ENCODE data around the gene TMEM121. TPM values are rescaled to one million over a fixed set of nuclear protein-coding genes. Genes with fewer than 3 reads are reported as not detected.

Gene TMEM121
- total RNA-seq, 2 donors from 2014 or later, result 0.82 TPM

- Histone ChIP-seq H3K27ac (no peak overlapping the region), H3K27me3 (no peaks in the 10 kb centered on the region), H3K9me3 (no peaks in the 10 kb centered on the region), H3K4me3 (no peak overlapping the region), H3K9ac (ENCODE audit: low read depth in 2 of 2, low read length in 2 of 2) (no peak overlapping the region), H3K36me3 (no peaks in the 10 kb centered on the region), H3K4me1 (no peaks in the 10 kb centered on the region)
- intact Hi-C loops (cut with DNase I), result no loop called here
- no peak for TF ChIP-seq CTCF (IDR thresholded peaks at IDR 0.05)
- DNase-seq, result no peak
Observed at GRCh38 chr14:105505101-105505500, 21.3 kb upstream of the TMEM121 start.

GRCh38 chr14:105507247-105507646, 19.1 kb upstream of the TMEM121 start:
- no peaks in the 10 kb centered on the region for H3K27me3 ChIP-seq
- DNase-seq, result no peak
- H3K9me3 ChIP-seq, result no peaks in the 10 kb centered on the region
- H3K27ac ChIP-seq, result no peak overlapping the region
- no peak overlapping the region for H3K9ac ChIP-seq (ENCODE audit: low read depth in 2 of 2, low read length in 2 of 2)
- intact Hi-C loops (cut with DNase I), result no loop called here
- H3K4me1 ChIP-seq, result no peaks in the 10 kb centered on the region
- no peak for TF ChIP-seq CTCF (IDR thresholded peaks at IDR 0.05)
- no peaks in the 10 kb centered on the region for H3K36me3 ChIP-seq
- H3K4me3 ChIP-seq, result no peak overlapping the region

GRCh38 chr14:105508069-105508468, 18.3 kb upstream of the TMEM121 start:
- intact Hi-C loops (cut with DNase I), result no loop called here
- H3K4me3 ChIP-seq, result no peak overlapping the region
- H3K9ac ChIP-seq (ENCODE audit: low read depth in 2 of 2, low read length in 2 of 2), result no peak overlapping the region
- DNase-seq, result no peak
- no peaks in the 10 kb centered on the region for H3K9me3 ChIP-seq
- no peaks in the 10 kb centered on the region for H3K4me1 ChIP-seq
- no peak for TF ChIP-seq CTCF (IDR thresholded peaks at IDR 0.05)
- no peak overlapping the region for H3K27ac ChIP-seq
- no peaks in the 10 kb centered on the region for H3K27me3 ChIP-seq
- no peaks in the 10 kb centered on the region for H3K36me3 ChIP-seq

GRCh38 chr14:105508601-105509000, 17.8 kb upstream of the TMEM121 start:
- no peak for DNase-seq
- Histone ChIP-seq H3K27me3 (no peaks in the 10 kb centered on the region), H3K4me1 (no peaks in the 10 kb centered on the region), H3K27ac (no peak overlapping the region), H3K36me3 (no peaks in the 10 kb centered on the region), H3K9ac (ENCODE audit: low read depth in 2 of 2, low read length in 2 of 2) (no peak overlapping the region), H3K4me3 (no peak overlapping the region), H3K9me3 (no peaks in the 10 kb centered on the region)
- intact Hi-C loops (cut with DNase I), result no loop called here
- no peak for TF ChIP-seq CTCF (IDR thresholded peaks at IDR 0.05)

- no peak for TF ChIP-seq CTCF (IDR thresholded peaks at IDR 0.05)
- no peak for DNase-seq
- no peak overlapping the region for H3K27ac ChIP-seq
- no peak overlapping the region for H3K9ac ChIP-seq (ENCODE audit: low read depth in 2 of 2, low read length in 2 of 2)
- intact Hi-C loops (cut with DNase I), result no loop called here
- no peaks in the 10 kb centered on the region for H3K27me3 ChIP-seq
- H3K36me3 ChIP-seq, result no peaks in the 10 kb centered on the region
- no peaks in the 10 kb centered on the region for H3K4me1 ChIP-seq
- no peak overlapping the region for H3K4me3 ChIP-seq
- no peaks in the 10 kb centered on the region for H3K9me3 ChIP-seq
Observed at GRCh38 chr14:105517096-105517495, 9.3 kb upstream of the TMEM121 start.
